ENCODE results near the gene LMTK3. TPM values are rescaled to one million over a fixed set of nuclear protein-coding genes. Genes with fewer than 3 reads are reported as not detected.
A peak's percentile ranks its signal among the peaks of the same experiment; 100 is the strongest.

The LMTK3 gene
- total and polyA plus RNA-seq, 9 of the 15 experiments (the other 6 are each of a cell fraction or from before 2014, with no cell fraction given), result 0.35 to 12.3 (median 2.0) TPM; not detected in 2

GRCh38 chr19:48445606-48446481 is 65.8 kb downstream of the LMTK3 start, which contains the start of gene GRWD1 (continued):
- TF ChIP-seq CHD7 (IDR thresholded peaks at IDR 0.05; ENCODE audit: low read depth, low read length) (no peak), ZNF639 (CRISPR knock-in tag; conservative IDR thresholded peaks at IDR 0.05 in 1 of 2, IDR thresholded peaks at IDR 0.05 in 1 of 2) (0 out of 4 replicates have a peak, but pooled peaks of 1 of the 2 experiments have one; percentile 21), ZNF431 (CRISPR knock-in tag; IDR thresholded peaks at IDR 0.05) (no peak), MLX (CRISPR knock-in tag; conservative IDR thresholded peaks at IDR 0.05) (0 out of 4 replicates have a peak, but pooled peaks of 1 of the 2 experiments have one; percentile 42), DPF2 (IDR thresholded peaks at IDR 0.05) (no peak), ZKSCAN3 (CRISPR knock-in tag; IDR thresholded peaks at IDR 0.05) (no peak), ZNF239 (CRISPR knock-in tag; IDR thresholded peaks at IDR 0.05) (no peak), HMG20B (CRISPR knock-in tag; IDR thresholded peaks at IDR 0.05) (no peak), MLLT1 (IDR thresholded peaks at IDR 0.05) (no peak), TAF1 (IDR thresholded peaks at IDR 0.05; ENCODE audit: control insufficient read depth, extremely low read depth, insufficient read depth, low read length, severe bottlenecking) (peak; percentile 30)
